Mesendoderm (in vitro differentiated cells): Measurements from ENCODE around the gene CRYBG1.

Experiments used
- DNase-seq: peaks from one replicate; pipeline ENCODE4 v3.0.0; 2013
- H2AK5ac ChIP-seq: 2 replicates; pipeline ENCODE4 v1.6.1; 2013; ENCODE audit warnings: low read length, inconsistent platforms
- H2BK120ac ChIP-seq: 2 replicates; pipeline ENCODE4 v1.6.1; 2013; ENCODE audit warnings: low read depth, mild to moderate bottlenecking, low read length, moderate library complexity, mixed read lengths
- H2BK15ac ChIP-seq: replicated peaks from 2 replicates; pipeline ENCODE4 v1.6.1; 2013; ENCODE audit warnings: low read depth, mild to moderate bottlenecking, moderate library complexity
- H2BK5ac ChIP-seq: 2 replicates; pipeline ENCODE4 v1.6.1; 2013; ENCODE audit warnings: low read length, inconsistent platforms
- H3K18ac ChIP-seq: 2 replicates; pipeline ENCODE4 v1.6.1; 2013; ENCODE audit warnings: mild to moderate bottlenecking, low read length, mixed read lengths
- H3K23ac ChIP-seq: one replicate; pipeline ENCODE4 v1.6.1; 2013; ENCODE audit warnings: low read length
- H3K27ac ChIP-seq: 2 replicates; pipeline ENCODE4 v1.5.1; 2013; ENCODE audit warnings: low read depth, mild to moderate bottlenecking, inconsistent platforms, low read length, moderate library complexity
- H3K27me3 ChIP-seq: 2 replicates; pipeline ENCODE4 v1.6.1; 2013; ENCODE audit warnings: low read length, control low read depth, mild to moderate bottlenecking, inconsistent platforms; ENCODE audit not compliant: insufficient read depth, poor library complexity
- H3K36me3 ChIP-seq: 2 replicates; pipeline ENCODE4 v1.6.1; 2013; ENCODE audit warnings: low read length, inconsistent platforms; ENCODE audit not compliant: control insufficient read depth, insufficient read depth
- H3K4ac ChIP-seq: one replicate; pipeline ENCODE4 v1.6.1; 2013; ENCODE audit warnings: low read depth, mild to moderate bottlenecking, low read length, moderate library complexity
- H3K4me1 ChIP-seq: 2 replicates; pipeline ENCODE4 v1.6.1; 2013; ENCODE audit warnings: low read depth, low read length, inconsistent platforms; ENCODE audit not compliant: control insufficient read depth
- H3K4me2 ChIP-seq: 2 replicates; pipeline ENCODE4 v1.6.1; 2013; ENCODE audit warnings: low read length
- H3K4me3 ChIP-seq: 2 replicates; pipeline ENCODE4 v1.5.1; 2013; ENCODE audit warnings: mild to moderate bottlenecking, low read length
- H3K56ac ChIP-seq: one replicate; pipeline ENCODE4 v1.6.1; 2013; ENCODE audit warnings: low read length
- H3K79me1 ChIP-seq: 2 replicates; pipeline ENCODE4 v1.6.1; 2013; ENCODE audit warnings: low read length, inconsistent platforms
- H3K79me2 ChIP-seq: 2 replicates; pipeline ENCODE4 v1.6.1; 2013; ENCODE audit warnings: mild to moderate bottlenecking, low read length; ENCODE audit not compliant: control insufficient read depth, insufficient read depth
- H3K9ac ChIP-seq: 2 replicates; pipeline ENCODE4 v1.6.1; 2013; ENCODE audit warnings: low read length, inconsistent platforms
- H4K5ac ChIP-seq: one replicate; pipeline ENCODE4 v1.6.1; 2013; ENCODE audit warnings: low read length
- H4K8ac ChIP-seq: one replicate; pipeline ENCODE4 v1.6.1; 2013; ENCODE audit warnings: low read depth, mild to moderate bottlenecking, control low read depth, low read length, moderate library complexity
- WGBS: extraction: QIAGEN DNeasy Blood & Tissue Kit; methylation state at CpG from one replicate; pipeline ENCODE4 v1.1.7; 2013; ENCODE audit warnings: low lambda C conversion rate, missing lambda C conversion rate; ENCODE audit not compliant: insufficient coverage; ENCODE audit errors: extremely low coverage; 5-methylcytosine and 5-hydroxymethylcytosine counted together

The CRYBG1 gene

DNA sequence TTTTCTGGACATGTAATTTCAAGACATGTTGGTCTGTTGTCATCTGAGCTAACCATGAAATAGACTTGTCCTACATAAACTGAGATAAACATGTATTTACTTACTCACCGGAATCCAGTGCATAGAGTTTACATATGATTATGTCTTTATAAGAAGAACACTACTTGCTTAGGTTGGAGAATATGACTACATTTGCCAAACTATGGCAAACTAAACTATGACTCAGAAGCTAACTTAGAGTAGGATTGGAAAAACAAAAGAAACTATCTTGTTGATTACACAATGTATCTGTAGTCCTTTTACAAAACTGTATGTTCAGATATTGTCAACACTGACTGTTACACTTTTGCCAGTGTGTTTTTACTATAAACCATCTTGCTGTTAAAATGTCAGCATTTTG is 113.3 kb downstream of the CRYBG1 start:
- H3K36me3 ChIP-seq, result no peaks in the 10 kb centered on the region
- no peak overlapping the region for H3K27ac ChIP-seq

DNA sequence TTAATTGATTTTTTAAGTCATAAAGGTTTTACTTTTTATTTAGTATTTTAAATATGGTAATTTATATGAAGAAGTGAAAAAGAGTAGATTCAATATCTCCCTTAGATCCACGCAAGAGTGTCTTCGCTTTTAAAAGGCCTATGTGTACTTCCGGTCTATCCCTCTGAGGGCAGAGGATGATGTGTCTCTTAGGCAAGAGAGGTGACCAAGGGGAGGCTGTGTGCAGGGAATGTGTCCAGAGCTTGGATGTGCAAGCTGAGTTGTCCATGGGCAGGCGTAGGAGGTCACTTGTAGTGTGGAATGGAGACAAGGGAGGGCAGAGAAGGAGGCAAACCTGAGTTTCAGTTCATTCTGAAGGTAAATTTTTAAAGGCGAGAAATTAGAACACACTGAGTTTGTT is 113.9 kb downstream of the CRYBG1 start:
- H3K27ac ChIP-seq, result no peak overlapping the region
- H3K36me3 ChIP-seq, result no peaks in the 10 kb centered on the region
- H2BK120ac ChIP-seq, result no peak overlapping the region
- H2BK5ac ChIP-seq, result no peak overlapping the region
- H3K56ac ChIP-seq, result no peak overlapping the region
- H3K9ac ChIP-seq, result no peak overlapping the region
- no peak overlapping the region for H4K5ac ChIP-seq
- no peak overlapping the region for H3K4me2 ChIP-seq
- H3K79me1 ChIP-seq, result no peaks in the 10 kb centered on the region
- no peak overlapping the region for H3K23ac ChIP-seq
- H3K4me1 ChIP-seq, result no peaks in the 10 kb centered on the region
- no peaks in the 10 kb centered on the region for H3K27me3 ChIP-seq
- DNase-seq, result no peak
- whole genome bisulfite sequencing, result no CpG with 5 or more reads among the region's 5 CpGs
- no peak overlapping the region for H2BK15ac ChIP-seq
- H4K8ac ChIP-seq, result no peak overlapping the region
- H3K79me2 ChIP-seq, result no peaks in the 10 kb centered on the region
- no peak overlapping the region for H3K4ac ChIP-seq
- H2AK5ac ChIP-seq, result no peak overlapping the region
- H3K4me3 ChIP-seq, result no peak overlapping the region
- H3K18ac ChIP-seq, result no peak overlapping the region

More for the DNA sequence above, 113.3 kb downstream of the CRYBG1 start:
- H3K4ac ChIP-seq, result no peak overlapping the region
- no peaks in the 10 kb centered on the region for H3K79me2 ChIP-seq
- H3K18ac ChIP-seq, result no peak overlapping the region
- H4K5ac ChIP-seq, result no peak overlapping the region
- no CpG with 5 or more reads among the region's 1 CpG for WGBS
- DNase-seq, result no peak
- H3K56ac ChIP-seq, result no peak overlapping the region
- H3K23ac ChIP-seq, result no peak overlapping the region
- no peak overlapping the region for H2BK5ac ChIP-seq
- no peak overlapping the region for H2AK5ac ChIP-seq
- no peak overlapping the region for H2BK120ac ChIP-seq
- H3K4me3 ChIP-seq, result no peak overlapping the region
- H3K4me1 ChIP-seq, result no peaks in the 10 kb centered on the region
- no peak overlapping the region for H3K9ac ChIP-seq
- no peak overlapping the region for H3K4me2 ChIP-seq
- no peak overlapping the region for H4K8ac ChIP-seq
- no peak overlapping the region for H2BK15ac ChIP-seq
- no peaks in the 10 kb centered on the region for H3K27me3 ChIP-seq
- no peaks in the 10 kb centered on the region for H3K79me1 ChIP-seq

DNA sequence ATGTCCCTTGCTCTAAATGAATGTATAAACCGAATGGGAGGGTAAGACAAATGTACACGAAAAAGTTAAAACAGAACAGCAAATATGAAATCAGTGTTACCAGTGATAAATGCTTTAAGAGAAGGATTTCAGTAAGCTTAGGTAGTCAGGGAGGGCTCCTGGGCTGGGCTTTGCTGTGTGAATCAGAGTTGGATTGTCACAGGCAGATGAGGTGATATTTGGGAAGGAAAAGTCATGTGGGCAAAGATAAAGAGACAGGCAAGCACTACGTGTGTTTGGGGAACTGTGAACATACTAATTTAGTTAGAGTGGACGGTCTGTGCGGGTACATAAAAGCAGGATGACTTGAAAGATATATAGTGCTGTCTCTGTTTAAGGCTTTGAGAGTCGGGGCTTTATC is 114.8 kb downstream of the CRYBG1 start:
- no peaks in the 10 kb centered on the region for H3K4me1 ChIP-seq
- no peak overlapping the region for H4K5ac ChIP-seq
- H3K9ac ChIP-seq, result no peak overlapping the region
- H3K79me1 ChIP-seq, result no peaks in the 10 kb centered on the region
- H2BK120ac ChIP-seq, result no peak overlapping the region
- H3K79me2 ChIP-seq, result no peaks in the 10 kb centered on the region
- DNase-seq, result no peak
- H3K4me3 ChIP-seq, result no peak overlapping the region
- H2AK5ac ChIP-seq, result no peak overlapping the region
- H3K27ac ChIP-seq, result no peak overlapping the region
- no peak overlapping the region for H3K23ac ChIP-seq
- H2BK5ac ChIP-seq, result no peak overlapping the region
- no peak overlapping the region for H3K18ac ChIP-seq
- no peaks in the 10 kb centered on the region for H3K36me3 ChIP-seq
- no peak overlapping the region for H3K4ac ChIP-seq
- no peak overlapping the region for H4K8ac ChIP-seq
- no peaks in the 10 kb centered on the region for H3K27me3 ChIP-seq
- WGBS, result no CpG with 5 or more reads among the region's 6 CpGs
- no peak overlapping the region for H3K4me2 ChIP-seq
- no peak overlapping the region for H3K56ac ChIP-seq
- no peak overlapping the region for H2BK15ac ChIP-seq

DNA sequence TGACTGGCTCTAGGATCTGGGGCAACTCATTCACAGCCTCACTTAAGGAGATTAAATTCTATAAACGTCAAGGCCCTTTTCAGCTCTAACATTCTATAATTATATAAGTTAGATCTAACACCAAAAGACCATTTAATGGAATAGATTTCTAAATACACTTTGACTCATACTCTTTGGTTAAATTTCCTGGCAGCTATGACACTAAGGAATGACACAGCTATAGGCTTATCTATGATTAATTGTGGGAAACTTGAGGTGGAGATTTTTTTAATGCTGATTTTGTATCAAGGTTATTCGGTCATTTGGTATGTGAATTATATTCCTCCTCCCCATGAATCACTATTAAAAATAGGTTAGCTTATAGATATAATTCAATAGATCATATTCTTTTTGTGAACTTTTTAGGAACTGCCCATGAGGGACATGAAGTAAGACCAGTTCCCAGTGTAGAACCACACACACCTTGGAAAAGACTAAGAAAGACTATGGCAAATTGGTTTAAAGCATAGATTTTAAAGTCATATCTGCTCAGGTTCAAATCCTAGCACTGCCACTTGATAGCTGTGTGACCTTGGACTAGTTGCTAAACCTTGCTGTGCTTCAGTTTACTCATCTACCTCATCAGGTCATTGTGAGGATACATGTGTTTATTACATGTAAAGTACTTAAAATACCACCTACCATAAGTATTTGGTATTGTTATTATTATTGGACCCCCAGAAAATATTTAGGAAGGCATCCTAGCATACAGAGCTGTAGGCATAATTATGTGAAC is 116.0 kb downstream of the CRYBG1 start:
- H4K5ac ChIP-seq, result no peak overlapping the region
- H2BK5ac ChIP-seq, result no peak overlapping the region
- no peak overlapping the region for H3K27ac ChIP-seq
- no peak overlapping the region for H4K8ac ChIP-seq
- H3K79me1 ChIP-seq, result no peaks in the 10 kb centered on the region
- no peaks in the 10 kb centered on the region for H3K79me2 ChIP-seq
- H3K36me3 ChIP-seq, result no peaks in the 10 kb centered on the region
- no peak for DNase-seq
- no peak overlapping the region for H3K56ac ChIP-seq
- no peak overlapping the region for H2AK5ac ChIP-seq
- no peak overlapping the region for H3K9ac ChIP-seq
- WGBS, result no CpG with 5 or more reads among the region's 2 CpGs
- no peaks in the 10 kb centered on the region for H3K4me1 ChIP-seq
- H3K23ac ChIP-seq, result no peak overlapping the region
- no peak overlapping the region for H3K4ac ChIP-seq
- no peak overlapping the region for H2BK15ac ChIP-seq
- no peaks in the 10 kb centered on the region for H3K27me3 ChIP-seq
- H3K18ac ChIP-seq, result no peak overlapping the region
- no peak overlapping the region for H2BK120ac ChIP-seq
- no peak overlapping the region for H3K4me2 ChIP-seq
- no peak overlapping the region for H3K4me3 ChIP-seq

DNA sequence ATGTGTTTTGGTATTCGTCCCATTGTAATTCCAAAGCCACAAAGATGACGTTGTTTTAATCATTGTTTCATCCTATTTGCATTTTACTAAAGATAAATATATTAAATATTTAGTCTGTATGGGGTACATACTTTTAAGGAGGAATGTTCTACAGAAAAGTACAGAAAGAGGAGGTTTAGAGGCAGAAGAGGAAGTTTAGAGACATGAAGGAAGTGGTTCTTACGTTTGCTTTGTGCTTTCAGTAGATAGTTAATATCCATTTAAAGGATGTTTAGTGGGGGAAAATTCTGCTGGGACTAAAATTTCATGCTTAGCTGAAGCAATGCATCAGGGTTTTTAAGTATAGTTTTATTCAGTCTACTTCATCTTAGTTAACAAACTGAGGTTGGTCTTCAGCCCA is 116.6 kb downstream of the CRYBG1 start:
- Histone ChIP-seq H4K5ac (no peak overlapping the region), H3K23ac (no peak overlapping the region), H3K9ac (no peak overlapping the region), H3K27ac (no peak overlapping the region), H3K36me3 (no peaks in the 10 kb centered on the region), H3K4me1 (no peaks in the 10 kb centered on the region), H3K79me2 (no peaks in the 10 kb centered on the region), H3K56ac (no peak overlapping the region), H2BK5ac (no peak overlapping the region), H3K4me2 (no peak overlapping the region), H3K79me1 (no peaks in the 10 kb centered on the region), H3K4me3 (no peak overlapping the region), H2BK120ac (no peak overlapping the region), H3K18ac (no peak overlapping the region), H4K8ac (no peak overlapping the region), H3K27me3 (no peaks in the 10 kb centered on the region), H3K4ac (no peak overlapping the region), H2AK5ac (no peak overlapping the region), H2BK15ac (no peak overlapping the region)
- DNase-seq, result no peak
- no CpG with 5 or more reads among the region's 3 CpGs for WGBS

DNA sequence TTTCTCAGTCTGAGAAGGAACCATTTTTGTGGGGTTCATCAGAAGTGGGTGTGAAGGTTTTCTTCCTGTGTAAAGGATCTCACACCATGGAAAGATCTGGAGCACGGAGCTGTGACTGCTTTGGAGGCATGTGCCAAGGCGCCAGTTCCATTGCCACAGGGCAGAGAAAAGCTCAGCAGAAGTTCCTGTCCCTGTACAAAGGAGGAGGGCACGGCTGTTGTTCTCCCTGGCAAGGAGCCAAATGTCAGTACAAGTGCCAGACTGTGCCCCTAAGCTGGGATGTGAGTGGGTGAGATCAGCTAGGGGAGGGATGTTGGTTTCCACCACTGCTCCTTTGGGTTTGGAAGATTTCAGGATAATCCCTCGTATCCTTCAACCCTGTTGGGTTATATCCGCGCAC is 117.3 kb downstream of the CRYBG1 start:
- no peak overlapping the region for H3K9ac ChIP-seq
- no peak overlapping the region for H3K4me3 ChIP-seq

More for the DNA sequence above, 117.3 kb downstream of the CRYBG1 start:
- Histone ChIP-seq H3K23ac (no peak overlapping the region), H3K4me2 (no peak overlapping the region), H3K27me3 (no peaks in the 10 kb centered on the region), H3K56ac (no peak overlapping the region), H3K4me1 (no peaks in the 10 kb centered on the region), H2AK5ac (no peak overlapping the region), H2BK15ac (no peak overlapping the region), H2BK5ac (no peak overlapping the region), H3K79me1 (no peaks in the 10 kb centered on the region), H3K18ac (no peak overlapping the region), H3K4ac (no peak overlapping the region), H4K8ac (no peak overlapping the region), H3K36me3 (no peaks in the 10 kb centered on the region), H3K79me2 (no peaks in the 10 kb centered on the region), H3K27ac (no peak overlapping the region), H2BK120ac (no peak overlapping the region), H4K5ac (no peak overlapping the region)
- DNase-seq, result no peak
- WGBS, result no CpG with 5 or more reads among the region's 6 CpGs
